Lower leg skin (tissue), 3 donors: ENCODE data around the gene SRSF2.

ENCODE experiments used
- POLR2A ChIP-seq, 2 donors: fragments of 450-650 bp; IDR thresholded peaks; one replicate each; pipeline ENCODE4 v1.6.1; 2016 to 2017; ENCODE audit warnings: antibody characterized with exemption in 2 of 2, mild to moderate bottlenecking in 1 of 2, moderate library complexity in 1 of 2
- TF ChIP-seq, protein P1 (sequence below), 3 donors: fragments of 450-650 bp; IDR thresholded peaks; one replicate each; pipeline ENCODE4 v1.5.1; 2016; ENCODE audit warnings: antibody characterized with exemption in 3 of 3, mild to moderate bottlenecking in 3 of 3, moderate library complexity in 2 of 3

DNA sequence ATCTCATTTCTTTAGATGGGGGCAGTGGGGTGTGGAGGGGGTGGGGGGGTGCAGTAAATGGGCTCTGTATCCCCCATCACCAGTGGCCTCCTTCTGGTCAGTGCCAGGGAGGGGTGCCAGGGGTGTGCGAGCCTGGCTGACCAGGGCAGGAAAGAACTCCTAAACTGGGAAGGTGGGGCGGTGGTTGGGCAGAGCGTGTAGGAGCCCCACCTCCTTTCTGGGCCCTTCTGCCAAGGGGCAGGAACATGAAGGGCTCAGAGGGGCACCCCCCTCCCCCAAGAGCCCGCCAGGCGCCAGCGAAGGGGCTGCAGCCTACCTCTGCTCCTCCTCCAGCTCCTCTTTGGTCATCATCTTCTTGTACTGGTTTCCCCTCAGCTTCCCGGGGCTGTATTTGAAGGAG, 52.4 kb downstream of the SRSF2 start:
- TF ChIP-seq, protein P1, sequence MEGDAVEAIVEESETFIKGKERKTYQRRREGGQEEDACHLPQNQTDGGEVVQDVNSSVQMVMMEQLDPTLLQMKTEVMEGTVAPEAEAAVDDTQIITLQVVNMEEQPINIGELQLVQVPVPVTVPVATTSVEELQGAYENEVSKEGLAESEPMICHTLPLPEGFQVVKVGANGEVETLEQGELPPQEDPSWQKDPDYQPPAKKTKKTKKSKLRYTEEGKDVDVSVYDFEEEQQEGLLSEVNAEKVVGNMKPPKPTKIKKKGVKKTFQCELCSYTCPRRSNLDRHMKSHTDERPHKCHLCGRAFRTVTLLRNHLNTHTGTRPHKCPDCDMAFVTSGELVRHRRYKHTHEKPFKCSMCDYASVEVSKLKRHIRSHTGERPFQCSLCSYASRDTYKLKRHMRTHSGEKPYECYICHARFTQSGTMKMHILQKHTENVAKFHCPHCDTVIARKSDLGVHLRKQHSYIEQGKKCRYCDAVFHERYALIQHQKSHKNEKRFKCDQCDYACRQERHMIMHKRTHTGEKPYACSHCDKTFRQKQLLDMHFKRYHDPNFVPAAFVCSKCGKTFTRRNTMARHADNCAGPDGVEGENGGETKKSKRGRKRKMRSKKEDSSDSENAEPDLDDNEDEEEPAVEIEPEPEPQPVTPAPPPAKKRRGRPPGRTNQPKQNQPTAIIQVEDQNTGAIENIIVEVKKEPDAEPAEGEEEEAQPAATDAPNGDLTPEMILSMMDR (IDR thresholded peaks at IDR 0.05): no peak
- no peak for TF ChIP-seq POLR2A (IDR thresholded peaks at IDR 0.05)
